ENCODE data around the gene TP53BP2.
A peak's percentile ranks its signal among the peaks of the same experiment; 100 is the strongest.
"Not testable (repeated sequence)": the region's sequence is repeated elsewhere in the genome, so short reads cannot be mapped to it uniquely, and the experiment has no call there.

The TP53BP2 gene, protein sequence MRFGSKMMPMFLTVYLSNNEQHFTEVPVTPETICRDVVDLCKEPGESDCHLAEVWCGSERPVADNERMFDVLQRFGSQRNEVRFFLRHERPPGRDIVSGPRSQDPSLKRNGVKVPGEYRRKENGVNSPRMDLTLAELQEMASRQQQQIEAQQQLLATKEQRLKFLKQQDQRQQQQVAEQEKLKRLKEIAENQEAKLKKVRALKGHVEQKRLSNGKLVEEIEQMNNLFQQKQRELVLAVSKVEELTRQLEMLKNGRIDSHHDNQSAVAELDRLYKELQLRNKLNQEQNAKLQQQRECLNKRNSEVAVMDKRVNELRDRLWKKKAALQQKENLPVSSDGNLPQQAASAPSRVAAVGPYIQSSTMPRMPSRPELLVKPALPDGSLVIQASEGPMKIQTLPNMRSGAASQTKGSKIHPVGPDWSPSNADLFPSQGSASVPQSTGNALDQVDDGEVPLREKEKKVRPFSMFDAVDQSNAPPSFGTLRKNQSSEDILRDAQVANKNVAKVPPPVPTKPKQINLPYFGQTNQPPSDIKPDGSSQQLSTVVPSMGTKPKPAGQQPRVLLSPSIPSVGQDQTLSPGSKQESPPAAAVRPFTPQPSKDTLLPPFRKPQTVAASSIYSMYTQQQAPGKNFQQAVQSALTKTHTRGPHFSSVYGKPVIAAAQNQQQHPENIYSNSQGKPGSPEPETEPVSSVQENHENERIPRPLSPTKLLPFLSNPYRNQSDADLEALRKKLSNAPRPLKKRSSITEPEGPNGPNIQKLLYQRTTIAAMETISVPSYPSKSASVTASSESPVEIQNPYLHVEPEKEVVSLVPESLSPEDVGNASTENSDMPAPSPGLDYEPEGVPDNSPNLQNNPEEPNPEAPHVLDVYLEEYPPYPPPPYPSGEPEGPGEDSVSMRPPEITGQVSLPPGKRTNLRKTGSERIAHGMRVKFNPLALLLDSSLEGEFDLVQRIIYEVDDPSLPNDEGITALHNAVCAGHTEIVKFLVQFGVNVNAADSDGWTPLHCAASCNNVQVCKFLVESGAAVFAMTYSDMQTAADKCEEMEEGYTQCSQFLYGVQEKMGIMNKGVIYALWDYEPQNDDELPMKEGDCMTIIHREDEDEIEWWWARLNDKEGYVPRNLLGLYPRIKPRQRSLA

DNA sequence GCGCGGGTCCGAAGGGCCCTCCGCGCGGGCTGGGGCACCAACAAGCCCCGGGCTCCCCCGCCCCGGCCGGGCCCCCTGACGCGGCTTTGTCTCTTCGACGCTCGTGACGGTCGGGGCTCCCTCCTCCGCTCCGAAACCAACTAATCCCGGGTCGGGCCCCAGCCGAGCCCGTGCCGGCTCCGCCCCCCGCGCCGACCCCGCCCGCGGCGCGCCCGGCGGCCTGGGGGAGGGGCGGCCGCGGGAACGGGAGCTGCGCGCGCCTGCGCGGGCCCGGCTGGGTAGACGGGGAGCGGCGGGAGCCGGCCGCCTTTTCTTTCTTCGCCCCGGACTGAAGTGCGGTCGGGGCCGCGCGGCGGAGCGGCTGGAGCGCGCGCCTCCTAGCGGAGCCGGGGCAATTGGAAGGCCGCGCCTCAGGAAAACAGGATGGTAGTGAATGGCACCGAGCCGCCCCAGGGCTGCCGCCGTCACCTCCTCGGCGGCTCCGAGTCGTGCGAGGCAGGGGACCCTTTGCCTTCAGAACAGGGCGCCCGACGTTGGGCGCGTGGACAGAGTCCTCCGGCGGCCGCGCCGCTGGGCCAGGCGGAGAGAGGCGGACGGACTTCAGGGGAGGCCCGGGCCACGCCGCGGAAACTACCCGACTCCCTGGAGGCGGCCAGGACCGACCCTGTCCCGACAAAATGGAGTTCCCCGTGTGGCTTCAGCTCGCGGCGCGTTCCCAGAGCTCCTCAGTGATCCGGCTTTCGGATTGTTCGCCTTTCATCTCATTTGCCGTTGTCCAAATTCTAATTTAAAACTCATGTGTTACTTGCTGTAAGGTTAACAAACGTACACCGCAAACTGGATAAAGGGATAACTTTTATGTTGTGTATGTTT is at the start of gene TP53BP2:
TP53BP2 (minus strand) TSS at position 138 of the 873 bp plus-strand sequence. CDS start 267 bp downstream, outside the sequence.
- TF ChIP-seq, protein P1, sequence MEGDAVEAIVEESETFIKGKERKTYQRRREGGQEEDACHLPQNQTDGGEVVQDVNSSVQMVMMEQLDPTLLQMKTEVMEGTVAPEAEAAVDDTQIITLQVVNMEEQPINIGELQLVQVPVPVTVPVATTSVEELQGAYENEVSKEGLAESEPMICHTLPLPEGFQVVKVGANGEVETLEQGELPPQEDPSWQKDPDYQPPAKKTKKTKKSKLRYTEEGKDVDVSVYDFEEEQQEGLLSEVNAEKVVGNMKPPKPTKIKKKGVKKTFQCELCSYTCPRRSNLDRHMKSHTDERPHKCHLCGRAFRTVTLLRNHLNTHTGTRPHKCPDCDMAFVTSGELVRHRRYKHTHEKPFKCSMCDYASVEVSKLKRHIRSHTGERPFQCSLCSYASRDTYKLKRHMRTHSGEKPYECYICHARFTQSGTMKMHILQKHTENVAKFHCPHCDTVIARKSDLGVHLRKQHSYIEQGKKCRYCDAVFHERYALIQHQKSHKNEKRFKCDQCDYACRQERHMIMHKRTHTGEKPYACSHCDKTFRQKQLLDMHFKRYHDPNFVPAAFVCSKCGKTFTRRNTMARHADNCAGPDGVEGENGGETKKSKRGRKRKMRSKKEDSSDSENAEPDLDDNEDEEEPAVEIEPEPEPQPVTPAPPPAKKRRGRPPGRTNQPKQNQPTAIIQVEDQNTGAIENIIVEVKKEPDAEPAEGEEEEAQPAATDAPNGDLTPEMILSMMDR (IDR thresholded peaks at IDR 0.05; ENCODE audit: control extremely low read depth, extremely low read depth, low read depth, missing control alignments) = peak; percentile 83
- ChIA-PET CTCF (interaction anchor here (0.6 to 3.2 kb wide), 15 partner anchors 8 to 210 kb away, joined by 3 to 14 read pairs (median 3); no protein-coding TSS in a partner anchor), POLR2A (interaction anchor here (0.5 kb wide), 1 partner anchor 109 kb away, joined by 4 read pairs; no protein-coding TSS in a partner anchor)
- DNase-seq (ENCODE audit: extremely low spot score) = peak; percentile 87

DNA sequence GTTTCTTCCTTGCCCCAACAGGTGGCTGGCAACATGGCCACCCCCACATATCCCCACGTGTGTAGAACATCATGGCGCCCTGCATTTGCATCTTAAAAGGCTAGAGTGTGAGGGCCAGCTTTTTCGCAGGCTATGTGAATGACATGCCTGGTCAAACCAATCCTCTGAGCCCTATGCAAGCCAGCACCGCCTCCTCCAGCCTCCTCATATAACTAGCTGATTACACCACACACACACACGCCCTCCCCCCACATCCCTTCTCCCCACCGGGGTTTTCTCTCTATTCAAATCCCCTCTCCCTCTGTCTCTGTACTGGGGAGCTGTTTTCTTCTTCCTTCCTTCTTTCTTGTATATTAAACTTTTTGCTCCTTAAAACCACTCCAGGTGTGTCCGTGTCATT is 44.7 kb upstream of the TP53BP2 start:
- POLR2A ChIA-PET; CTCF ChIA-PET; DNase-seq (ENCODE audit: extremely low spot score): not testable (repeated sequence)

DNA sequence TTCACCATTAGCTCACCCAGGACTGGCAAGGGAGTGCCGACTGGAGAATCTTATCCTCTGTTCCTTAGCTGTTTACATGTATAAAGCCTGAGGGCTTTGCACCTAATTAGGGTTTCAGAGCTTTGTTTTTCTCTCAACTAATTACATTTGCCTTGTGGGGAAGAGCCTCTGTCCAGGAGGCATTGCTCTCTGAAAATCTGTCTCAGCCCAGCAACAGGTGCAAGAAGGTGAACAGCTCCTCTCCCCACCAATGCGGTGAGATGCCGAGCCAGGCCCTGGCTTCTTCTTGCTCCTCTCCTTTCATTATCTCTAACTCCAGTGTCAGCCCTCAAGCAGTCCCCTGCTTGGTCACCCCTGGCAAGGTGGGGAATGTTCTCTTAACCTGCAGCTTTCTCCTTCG is 43.6 kb upstream of the TP53BP2 start:
- POLR2A ChIA-PET; DNase-seq (ENCODE audit: extremely low spot score); CTCF ChIA-PET: not testable (repeated sequence)

DNA sequence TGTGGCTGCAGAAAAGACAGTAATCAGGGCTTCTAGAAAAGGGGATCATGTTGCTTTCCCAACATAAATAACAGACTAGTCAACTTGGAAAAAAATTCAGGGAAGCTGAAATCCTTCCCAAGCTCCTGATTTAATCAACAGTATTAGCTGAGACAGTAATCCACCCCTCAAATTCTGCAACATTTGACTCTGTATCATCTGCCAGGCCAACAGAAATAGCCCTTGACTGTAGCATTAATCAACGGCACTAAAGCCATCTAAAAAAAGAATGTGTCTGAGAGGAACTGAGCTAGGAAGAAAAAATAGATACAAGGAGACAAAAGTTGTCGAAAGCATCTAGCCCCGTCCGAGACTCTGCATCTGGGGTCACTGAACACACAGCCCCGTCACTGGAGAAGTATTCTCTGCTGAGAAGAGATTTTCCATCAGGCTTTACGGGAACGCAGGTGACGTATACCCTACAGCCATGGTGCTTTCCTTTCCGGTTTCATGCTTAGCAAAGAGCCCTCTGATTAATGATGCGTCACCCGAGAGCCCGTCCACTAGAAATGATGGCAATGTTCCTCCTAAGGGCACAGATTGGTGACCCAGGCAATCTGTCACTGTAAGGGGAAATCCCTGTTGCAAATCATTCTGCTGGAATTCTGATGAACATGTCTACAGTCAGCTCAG is 42.1 kb upstream of the TP53BP2 start:
- ChIA-PET POLR2A (no interaction called here), CTCF (no interaction called here)
- no peak for DNase-seq (ENCODE audit: extremely low spot score)
- TF ChIP-seq, protein P1 (IDR thresholded peaks at IDR 0.05; ENCODE audit: control extremely low read depth, extremely low read depth, low read depth, missing control alignments) = no peak

DNA sequence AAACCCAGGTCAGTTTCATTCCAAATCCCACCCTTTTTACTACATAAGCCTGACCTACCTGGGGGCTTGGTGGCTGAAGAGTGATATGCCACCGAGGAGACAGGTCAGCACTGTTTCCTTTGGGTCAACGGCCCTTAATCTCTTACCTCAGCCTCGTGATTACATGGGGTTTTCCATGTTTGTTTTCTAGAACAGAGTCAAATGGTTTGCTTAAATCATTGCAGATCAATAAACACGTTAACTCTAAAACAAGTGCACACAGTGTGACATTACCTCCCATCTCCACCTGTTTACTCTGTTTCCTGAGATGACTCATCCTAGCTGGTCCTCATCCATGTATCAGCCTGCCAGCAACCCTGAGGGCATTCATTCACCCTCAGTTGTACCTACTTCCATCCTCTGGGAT is 40.8 kb upstream of the TP53BP2 start:
- no peak for DNase-seq (ENCODE audit: extremely low spot score)
- CTCF ChIA-PET = interaction anchor here (1.0 kb wide), 1 partner anchor 20 kb away, joined by 3 read pairs; no protein-coding TSS in a partner anchor
- TF ChIP-seq, protein P1 (IDR thresholded peaks at IDR 0.05; ENCODE audit: control extremely low read depth, extremely low read depth, low read depth, missing control alignments) = no peak
- POLR2A ChIA-PET = no interaction called here

DNA sequence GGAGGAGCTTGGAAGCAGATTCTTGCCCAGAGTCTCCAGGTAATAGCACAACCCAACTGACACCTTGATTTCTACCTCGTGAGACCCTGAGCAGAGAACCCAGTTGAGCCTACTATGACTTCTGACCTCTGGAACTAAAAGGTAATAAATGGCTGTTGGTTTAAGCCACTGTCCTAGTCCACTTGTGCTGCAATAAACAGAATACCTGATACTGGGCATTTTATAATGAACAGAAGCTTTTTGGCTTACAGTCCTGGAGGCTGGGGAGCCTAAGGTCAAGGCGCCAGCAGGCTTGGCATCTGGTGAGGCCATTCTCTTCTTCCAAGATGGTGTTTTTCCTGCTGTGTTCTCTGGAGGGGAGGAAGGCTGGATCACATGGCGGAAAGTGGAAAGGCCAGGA is 39.9 kb upstream of the TP53BP2 start:
- ChIA-PET POLR2A (no interaction called here), CTCF (no interaction called here)
- no peak for DNase-seq (ENCODE audit: extremely low spot score)
- TF ChIP-seq, protein P1 (IDR thresholded peaks at IDR 0.05; ENCODE audit: control extremely low read depth, extremely low read depth, low read depth, missing control alignments) = no peak

Data from GM10248 (cell line).